OCI-LY7 (cell line): Measurements from ENCODE around the gene NAPA. TPM values are rescaled to one million over a fixed set of nuclear protein-coding genes. Genes with fewer than 3 reads are reported as not detected.

ENCODE experiments used
- BruUV-seq: library from RNA; stranded (reverse); fragments of 400-500 nt; replicated peaks from 2 replicates; lab custom pipeline; 2021; lab: Mats Ljungman, UMichigan
- CTCF ChIA-PET: fragments of 300-600 bp; sonication (Branson Sonifier 250); formaldehyde crosslinking; loops from one replicate; lab custom pipeline; 2022; ENCODE audit warnings: antibody characterized with exemption; ENCODE audit not compliant: unreplicated experiment; lab: Charles Lee
- POLR2A ChIA-PET: fragments of 300-600 bp; sonication (Branson Sonifier 250); formaldehyde crosslinking; loops from one replicate; lab custom pipeline; 2022; ENCODE audit warnings: antibody characterized with exemption; lab: Charles Lee
- DNase-seq: peaks from one replicate; pipeline ENCODE4 v3.0.0-alpha.2; 2015; ENCODE audit warnings: low spot score
- H2AFZ ChIP-seq: fragments of 200-600 bp; sonication (generic), shearing (Covaris generic); 2 replicates; pipeline ENCODE4 v1.6.1; 2014; ENCODE audit warnings: mild to moderate bottlenecking, antibody characterized with exemption, low read length, moderate library complexity
- H3K27ac ChIP-seq: fragments of 200-600 bp; sonication (generic); 2 replicates; pipeline ENCODE4 v1.5.1; 2014; ENCODE audit warnings: mixed run types, low read depth, mild to moderate bottlenecking, moderate library complexity, low read length, inconsistent platforms; ENCODE audit not compliant: poor library complexity, severe bottlenecking
- H3K36me3 ChIP-seq: fragments of 200-600 bp; sonication (generic); 2 replicates; pipeline ENCODE4 v1.6.1; 2014; ENCODE audit warnings: mild to moderate bottlenecking, antibody characterized with exemption, low read length, moderate library complexity, mixed read lengths; ENCODE audit not compliant: insufficient read depth
- H3K4me1 ChIP-seq: fragments of 200-600 bp; sonication (generic); 2 replicates; pipeline ENCODE4 v1.5.1; 2014; ENCODE audit warnings: mild to moderate bottlenecking, low read length; ENCODE audit not compliant: insufficient read depth, poor library complexity, severe bottlenecking
- H3K4me2 ChIP-seq: fragments of 200-600 bp; sonication (generic); 2 replicates; pipeline ENCODE4 v1.6.1; 2014; ENCODE audit warnings: mild to moderate bottlenecking, low read length
- H3K4me3 ChIP-seq: fragments of 200-600 bp; sonication (generic); 2 replicates; pipeline ENCODE4 v1.5.1; 2014; ENCODE audit warnings: mild to moderate bottlenecking, low read depth, low read length; ENCODE audit not compliant: poor library complexity, severe bottlenecking
- H3K79me2 ChIP-seq: fragments of 200-600 bp; sonication (generic); 2 replicates; pipeline ENCODE4 v1.6.1; 2016; ENCODE audit warnings: low read depth, mild to moderate bottlenecking, low read length, moderate library complexity, mixed read lengths; ENCODE audit not compliant: insufficient read depth
- H3K9me2 ChIP-seq: fragments of 200-600 bp; sonication (generic); 2 replicates; pipeline ENCODE4 v1.6.1; 2016; ENCODE audit warnings: mild to moderate bottlenecking, low read length, mixed read lengths; ENCODE audit not compliant: insufficient read depth
- H3K9me3 ChIP-seq: fragments of 200-600 bp; sonication (generic); 2 replicates; pipeline ENCODE4 v1.6.1; 2014; ENCODE audit warnings: mild to moderate bottlenecking, mixed run types, low read length, mixed read lengths
- H4K20me1 ChIP-seq: fragments of 200-600 bp; sonication (generic); 2 replicates; pipeline ENCODE4 v1.6.1; 2014; ENCODE audit warnings: mild to moderate bottlenecking, antibody characterized with exemption, low read length, moderate library complexity, mixed read lengths; ENCODE audit not compliant: insufficient read depth
- EZH2phosphoT487 ChIP-seq: fragments of 200-600 bp; sonication (generic); IDR thresholded peaks from 2 replicates; pipeline ENCODE4 v1.6.1; 2018; ENCODE audit warnings: low read depth, borderline replicate concordance, mild to moderate bottlenecking, mixed run types, antibody characterized with exemption, low read length, moderate library complexity, mixed read lengths
- intact Hi-C: fragments of 100-400 bp; cut with micrococcal nuclease; formaldehyde crosslinking; loops from one replicate; pipeline ENCODE4 v1.10.0; 2022; ENCODE audit not compliant: unreplicated experiment
- total RNA-seq, 2 experiments: library from RNA; depleted of rRNA in 1 of 2; stranded (reverse); fragments of >200 nt in 1 of 2; shearing (Covaris generic) in 1 of 2; gene quantifications; 2 replicates each; pipeline ENCODE4 v1.2.3, GENCODE V29; 2014 to 2022
- TF ChIP-seq, protein P1 (sequence below): fragments of 200-600 bp; sonication (generic); conservative IDR thresholded peaks from 2 replicates; pipeline ENCODE4 v1.5.1; 2014; ENCODE audit warnings: mild to moderate bottlenecking, antibody characterized with exemption, low read length, moderate library complexity, mixed read lengths

The NAPA gene
- total RNA-seq, 2 experiments from 2014 or later = 56.5 to 71.4 TPM

- Histone ChIP-seq H3K36me3 (no peaks in the 10 kb centered on the region), H3K27ac (no peak overlapping the region), H3K4me3 (no peak overlapping the region), H3K4me2 (no peak overlapping the region), H4K20me1 (no peaks in the 10 kb centered on the region), H3K4me1 (peaks cover 9% of the 10 kb centered on the region), H3K9me3 (no peaks in the 10 kb centered on the region), H2AFZ (no peak overlapping the region), H3K79me2 (no peaks in the 10 kb centered on the region), H3K9me2 (no peaks in the 10 kb centered on the region)
- TF ChIP-seq, protein P1, sequence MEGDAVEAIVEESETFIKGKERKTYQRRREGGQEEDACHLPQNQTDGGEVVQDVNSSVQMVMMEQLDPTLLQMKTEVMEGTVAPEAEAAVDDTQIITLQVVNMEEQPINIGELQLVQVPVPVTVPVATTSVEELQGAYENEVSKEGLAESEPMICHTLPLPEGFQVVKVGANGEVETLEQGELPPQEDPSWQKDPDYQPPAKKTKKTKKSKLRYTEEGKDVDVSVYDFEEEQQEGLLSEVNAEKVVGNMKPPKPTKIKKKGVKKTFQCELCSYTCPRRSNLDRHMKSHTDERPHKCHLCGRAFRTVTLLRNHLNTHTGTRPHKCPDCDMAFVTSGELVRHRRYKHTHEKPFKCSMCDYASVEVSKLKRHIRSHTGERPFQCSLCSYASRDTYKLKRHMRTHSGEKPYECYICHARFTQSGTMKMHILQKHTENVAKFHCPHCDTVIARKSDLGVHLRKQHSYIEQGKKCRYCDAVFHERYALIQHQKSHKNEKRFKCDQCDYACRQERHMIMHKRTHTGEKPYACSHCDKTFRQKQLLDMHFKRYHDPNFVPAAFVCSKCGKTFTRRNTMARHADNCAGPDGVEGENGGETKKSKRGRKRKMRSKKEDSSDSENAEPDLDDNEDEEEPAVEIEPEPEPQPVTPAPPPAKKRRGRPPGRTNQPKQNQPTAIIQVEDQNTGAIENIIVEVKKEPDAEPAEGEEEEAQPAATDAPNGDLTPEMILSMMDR = no peak
- no peak for TF ChIP-seq EZH2phosphoT487
- DNase-seq = no peak
- no TSS peak for BruUV-seq
- intact Hi-C loops = no loop called here
- ChIA-PET CTCF (no interaction called here), POLR2A (no interaction called here)
Observed at GRCh38 chr19:47461876-47462275, 53.0 kb downstream of the NAPA start.

- no peak overlapping the region for H3K4me3 ChIP-seq
- intact Hi-C loops = no loop called here
- peaks cover 8% of the 10 kb centered on the region for H3K9me3 ChIP-seq
- no peak overlapping the region for H3K27ac ChIP-seq
- POLR2A ChIA-PET = no interaction called here
- no peak for TF ChIP-seq EZH2phosphoT487
- TF ChIP-seq, protein P1 = no peak
- H3K79me2 ChIP-seq = no peaks in the 10 kb centered on the region
- no peak overlapping the region for H2AFZ ChIP-seq
- CTCF ChIA-PET = no interaction called here
- H3K4me2 ChIP-seq = no peak overlapping the region
- H3K9me2 ChIP-seq = no peaks in the 10 kb centered on the region
- BruUV-seq = no TSS peak
- no peaks in the 10 kb centered on the region for H4K20me1 ChIP-seq
- peaks cover 2% of the 10 kb centered on the region for H3K4me1 ChIP-seq
- no peaks in the 10 kb centered on the region for H3K36me3 ChIP-seq
- DNase-seq = no peak
Observed at GRCh38 chr19:47459477-47459876, 55.4 kb downstream of the NAPA start.

- TF ChIP-seq EZH2phosphoT487 = no peak
- TF ChIP-seq, protein P1 = no peak
- CTCF ChIA-PET = no interaction called here
- H3K4me3 ChIP-seq = no peak overlapping the region
- H3K9me2 ChIP-seq = no peaks in the 10 kb centered on the region
- H3K9me3 ChIP-seq = peaks cover 8% of the 10 kb centered on the region
- H4K20me1 ChIP-seq = no peaks in the 10 kb centered on the region
- no peak overlapping the region for H3K27ac ChIP-seq
- no peaks in the 10 kb centered on the region for H3K36me3 ChIP-seq
- no TSS peak for BruUV-seq
- POLR2A ChIA-PET = no interaction called here
- intact Hi-C loops = no loop called here
- H3K4me2 ChIP-seq = no peak overlapping the region
- H2AFZ ChIP-seq = no peak overlapping the region
- H3K79me2 ChIP-seq = no peaks in the 10 kb centered on the region
- H3K4me1 ChIP-seq = no peaks in the 10 kb centered on the region
- DNase-seq = no peak
Observed at GRCh38 chr19:47458672-47459071, 56.2 kb downstream of the NAPA start.
